Vagina (tissue), 2 donors: ENCODE results near the gene NAA30. TPM values are rescaled to one million over a fixed set of nuclear protein-coding genes. Genes with fewer than 3 reads are reported as not detected.

ENCODE experiments used
- DNase-seq, 2 donors: peaks; one replicate each; pipeline ENCODE4 v3.0.0-alpha.2; 2017; ENCODE audit errors: extremely low spot score in 2 of 2
- H3K27ac ChIP-seq: fragments of 200-600 bp; sonication (generic); one replicate; pipeline ENCODE4 v1.5.1; 2019
- H3K27me3 ChIP-seq: fragments of 200-600 bp; sonication (generic); one replicate; pipeline ENCODE4 v1.5.1; 2019
- H3K36me3 ChIP-seq, 2 donors: fragments of 200-600 bp; sonication (generic); one replicate each; pipeline ENCODE4 v1.5.1; 2017 to 2019
- H3K4me1 ChIP-seq: fragments of 200-600 bp; sonication (generic); one replicate; pipeline ENCODE4 v1.5.1; 2019
- H3K4me3 ChIP-seq, 2 donors: fragments of 200-600 bp; sonication (generic); 1 replicate in 1 of 2; 2 replicates in 1 of 2; pipeline ENCODE4 v1.5.1; 2016 to 2019
- H3K9me3 ChIP-seq: fragments of 200-600 bp; sonication (generic); one replicate; pipeline ENCODE4 v1.5.1; 2019
- CTCF ChIP-seq, 3 experiments: fragments of 450-650 bp in 2 of 3; fragments of 200-600 bp in 1 of 3; sonication (generic) in 1 of 3; IDR thresholded peaks; one replicate each; pipeline ENCODE4 v1.5.1; 2017 to 2019; ENCODE audit warnings: antibody characterized with exemption in 3 of 3, mild to moderate bottlenecking in 2 of 3, moderate library complexity in 2 of 3
- POLR2A ChIP-seq, 2 donors: fragments of 450-650 bp; IDR thresholded peaks; one replicate each; pipeline ENCODE4 v1.6.1; 2017; ENCODE audit warnings: antibody characterized with exemption in 2 of 2, mild to moderate bottlenecking in 2 of 2, moderate library complexity in 2 of 2
- POLR2AphosphoS5 ChIP-seq, 2 donors: sonication (generic); formaldehyde crosslinking; IDR thresholded peaks; one replicate each; pipeline ENCODE4 v1.9.0; 2017; ENCODE audit warnings: antibody characterized with exemption in 2 of 2, mild to moderate bottlenecking in 2 of 2, low read depth in 1 of 2; ENCODE audit not compliant: insufficient read depth in 1 of 2
- intact Hi-C: fragments of 100-400 bp; cut with DNase I; formaldehyde crosslinking; loops from one replicate; pipeline ENCODE4 v1.15.1; 2023
- total RNA-seq: library from RNA; depleted of rRNA; stranded (reverse); fragments of >200 nt; gene quantifications from one replicate; pipeline ENCODE4 v1.2.3, GENCODE V29; 2016

NAA30 gene
- total RNA-seq, 1 donor from 2014 or later, result 14.0 TPM

- intact Hi-C loops, result no loop called here
- no peak for DNase-seq
- H3K27ac ChIP-seq, result no peak overlapping the region
- no peaks in the 10 kb centered on the region for H3K9me3 ChIP-seq
- no peaks in the 10 kb centered on the region for H3K4me1 ChIP-seq
- H3K27me3 ChIP-seq, result no peaks in the 10 kb centered on the region
- no peak for TF ChIP-seq POLR2AphosphoS5 (IDR thresholded peaks at IDR 0.05; ENCODE audit: insufficient read depth in 1 of 2, low read depth in 1 of 2)
- TF ChIP-seq POLR2A (IDR thresholded peaks at IDR 0.05), result no peak
- TF ChIP-seq CTCF (IDR thresholded peaks at IDR 0.05), result no peak
- H3K36me3 ChIP-seq, result no peaks in the 10 kb centered on the region
- H3K4me3 ChIP-seq, result no peak overlapping the region
Observed at GRCh38 chr14:57461777-57462320, 71.5 kb downstream of the NAA30 start.

DNA sequence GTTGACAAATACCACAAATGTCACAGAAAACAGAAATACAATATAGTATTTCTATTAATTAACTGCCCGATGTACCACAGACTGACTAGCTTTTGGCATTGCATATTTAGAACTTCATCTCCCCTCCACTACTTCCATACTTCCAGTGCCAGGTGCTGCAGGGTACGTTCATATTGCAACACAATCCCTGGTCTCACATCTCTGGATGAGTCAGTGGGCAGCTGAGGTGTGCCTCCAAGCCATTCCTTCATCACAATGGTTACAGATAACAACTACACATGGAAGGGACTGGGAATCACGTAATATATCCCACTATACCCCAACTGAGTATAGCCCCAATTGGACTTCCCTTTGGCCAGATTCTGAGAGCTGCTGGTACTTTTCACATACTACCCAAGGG lies 72.2 kb downstream of the NAA30 start:
- Histone ChIP-seq H3K36me3 (no peaks in the 10 kb centered on the region), H3K27me3 (no peaks in the 10 kb centered on the region), H3K4me1 (no peaks in the 10 kb centered on the region), H3K4me3 (no peak overlapping the region), H3K9me3 (no peaks in the 10 kb centered on the region), H3K27ac (no peak overlapping the region)
- no peak for TF ChIP-seq CTCF (IDR thresholded peaks at IDR 0.05)
- DNase-seq, result no peak
- intact Hi-C loops, result no loop called here

DNA sequence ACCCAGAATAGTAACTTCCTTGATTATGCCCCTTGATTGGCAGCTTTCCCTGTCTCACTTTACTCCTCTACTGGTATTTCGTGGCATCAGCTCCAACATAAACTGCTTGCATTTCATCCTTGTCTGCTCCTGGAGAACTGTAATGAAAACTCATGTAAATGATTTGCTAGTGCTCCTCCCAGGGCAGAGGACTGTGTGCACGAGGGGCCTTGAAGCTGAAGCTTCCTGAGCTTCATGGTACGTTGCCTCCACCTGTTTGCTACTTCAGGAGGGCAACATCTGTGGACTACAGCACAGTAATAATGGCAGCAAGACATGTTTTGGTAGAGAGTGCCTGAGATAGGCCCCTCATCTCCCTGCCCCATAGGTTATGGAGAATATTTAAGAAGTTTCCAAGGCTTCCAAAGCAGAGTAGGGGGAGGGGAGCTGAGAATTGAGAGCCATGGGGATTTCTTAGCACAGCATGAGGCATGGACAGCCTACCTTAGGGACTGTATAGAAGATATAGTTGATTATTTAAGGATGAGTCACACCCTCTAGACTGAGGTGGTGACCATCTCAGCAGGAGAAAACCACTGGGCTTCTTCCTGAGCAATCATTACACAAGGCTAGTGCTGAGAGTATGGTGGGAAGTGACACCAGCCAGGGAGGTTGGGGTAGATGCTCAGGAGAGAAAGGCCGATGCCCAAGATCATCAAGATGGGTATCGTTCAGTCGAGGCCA lies 73.8 kb downstream of the NAA30 start:
- no peak for DNase-seq

More for the DNA sequence above, 73.8 kb downstream of the NAA30 start:
- Histone ChIP-seq H3K9me3 (no peaks in the 10 kb centered on the region), H3K27ac (no peak overlapping the region), H3K4me1 (no peaks in the 10 kb centered on the region), H3K27me3 (no peaks in the 10 kb centered on the region), H3K36me3 (no peaks in the 10 kb centered on the region), H3K4me3 (no peak overlapping the region)
- TF ChIP-seq POLR2AphosphoS5 (IDR thresholded peaks at IDR 0.05; ENCODE audit: insufficient read depth in 1 of 2, low read depth in 1 of 2), result no peak
- TF ChIP-seq POLR2A (IDR thresholded peaks at IDR 0.05), result no peak
- TF ChIP-seq CTCF (IDR thresholded peaks at IDR 0.05), result no peak
- intact Hi-C loops, result no loop called here

Other genes starting within 250 kb of the NAA30 start
- gene EXOC5, start 121.7 kb upstream of the NAA30 start, total RNA-seq, result 33.9 TPM
- 18.2 TPM for gene AP5M1, start 121.6 kb upstream of the NAA30 start, total RNA-seq
- not detected for gene CCDC198, start 103.3 kb downstream of the NAA30 start, total RNA-seq